Measurements from ENCODE around the gene PFN3. TPM values are rescaled to one million over a fixed set of nuclear protein-coding genes. Genes with fewer than 3 reads are reported as not detected.

PFN3 gene
- polyA plus RNA-seq, 4 donors: not detected

- H3K36me3 ChIP-seq (ENCODE audit: control insufficient read depth in 3 of 3, insufficient read depth in 2 of 3, low read depth in 1 of 3, low read length in 3 of 3): peaks cover 0 to 6% (median 0%) of the 10 kb centered on the region in 3 donors
- peak overlapping the region; percentile 73 to 87 (median 76) for H3K27ac ChIP-seq (ENCODE audit: low read depth in 1 of 3, low read length in 2 of 3)
- 23 to 34% (median 33%) methylated on average over 35 to 36 of the region's 36 CpGs for WGBS, 3 donors
- no peaks in the 10 kb centered on the region for H3K9me3 ChIP-seq (ENCODE audit: control insufficient read depth in 2 of 2, insufficient read depth in 1 of 2, low read depth in 1 of 2, low read length in 1 of 2)
- FAIRE-seq (no peak), DNase-seq (peak; percentile 87 to 92)
- peak overlapping the region in 2 of 3 donors; percentile 34 to 58 for H3K4me3 ChIP-seq (ENCODE audit: low read depth in 1 of 3, low read length in 3 of 3)
- H3K27me3 ChIP-seq (ENCODE audit: control insufficient read depth in 3 of 3, insufficient read depth in 3 of 3, low read length in 3 of 3): no peaks in the 10 kb centered on the region
- peaks cover 3 to 46% (median 5%) of the 10 kb centered on the region in 3 donors for H3K4me1 ChIP-seq (ENCODE audit: control insufficient read depth in 3 of 3, insufficient read depth in 2 of 3, low read depth in 1 of 3, low read length in 2 of 3)
Observed at GRCh38 chr5:177366528-177367322, 33.7 kb downstream of the PFN3 start.

DNA sequence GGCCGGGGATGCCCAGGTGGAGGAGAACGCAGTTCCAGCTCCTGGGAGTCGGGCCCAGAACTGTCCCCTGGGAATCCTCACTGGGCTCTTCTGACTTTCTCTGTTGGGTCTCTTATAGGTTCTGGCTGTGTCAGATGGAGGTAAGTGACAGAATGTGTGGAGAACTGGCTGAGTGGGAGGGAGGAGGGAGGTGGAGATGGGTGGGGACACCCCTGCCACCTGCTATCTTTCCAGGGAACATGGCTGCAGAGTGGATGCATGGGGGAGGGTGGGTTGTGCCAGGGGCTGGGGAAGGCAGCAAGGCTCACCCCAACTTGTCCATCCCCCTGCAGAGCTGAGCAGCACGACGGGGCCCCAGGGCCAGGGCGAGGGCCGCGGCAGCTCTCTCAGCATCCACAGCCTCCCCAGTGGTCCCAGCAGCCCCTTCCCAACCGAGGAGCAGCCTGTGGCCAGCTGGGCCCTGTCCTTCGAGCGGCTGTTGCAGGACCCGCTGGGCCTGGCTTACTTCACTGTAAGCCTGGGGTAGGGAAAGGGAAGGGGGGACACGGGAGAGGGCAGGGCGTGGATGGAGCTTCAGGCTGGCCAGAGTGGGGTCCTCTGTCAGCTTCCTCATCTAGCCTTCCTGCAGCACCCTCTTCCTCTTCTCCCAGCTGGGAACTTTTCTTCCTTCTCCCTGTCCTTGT is 34.5 kb downstream of the PFN3 start:
- WGBS, 3 donors: 84 to 89% (median 85%) methylated on average over 9 to 14 of the region's 14 CpGs
- DNase-seq (no peak), FAIRE-seq (no peak)
- H3K9me3 ChIP-seq (ENCODE audit: control insufficient read depth in 2 of 2, insufficient read depth in 1 of 2, low read depth in 1 of 2, low read length in 1 of 2): no peaks in the 10 kb centered on the region
- H3K4me1 ChIP-seq (ENCODE audit: control insufficient read depth in 3 of 3, insufficient read depth in 2 of 3, low read depth in 1 of 3, low read length in 2 of 3): peaks cover 3 to 47% (median 5%) of the 10 kb centered on the region in 3 donors
- no peak overlapping the region for H3K4me3 ChIP-seq (ENCODE audit: low read depth in 1 of 3, low read length in 3 of 3)
- peak overlapping the region in 2 of 3 donors; percentile 76 to 87 for H3K27ac ChIP-seq (ENCODE audit: low read depth in 1 of 3, low read length in 2 of 3)
- no peaks in the 10 kb centered on the region for H3K27me3 ChIP-seq (ENCODE audit: control insufficient read depth in 3 of 3, insufficient read depth in 3 of 3, low read length in 3 of 3)
- H3K36me3 ChIP-seq (ENCODE audit: control insufficient read depth in 3 of 3, insufficient read depth in 2 of 3, low read depth in 1 of 3, low read length in 3 of 3): peaks cover 0 to 3% (median 0%) of the 10 kb centered on the region in 3 donors

DNA sequence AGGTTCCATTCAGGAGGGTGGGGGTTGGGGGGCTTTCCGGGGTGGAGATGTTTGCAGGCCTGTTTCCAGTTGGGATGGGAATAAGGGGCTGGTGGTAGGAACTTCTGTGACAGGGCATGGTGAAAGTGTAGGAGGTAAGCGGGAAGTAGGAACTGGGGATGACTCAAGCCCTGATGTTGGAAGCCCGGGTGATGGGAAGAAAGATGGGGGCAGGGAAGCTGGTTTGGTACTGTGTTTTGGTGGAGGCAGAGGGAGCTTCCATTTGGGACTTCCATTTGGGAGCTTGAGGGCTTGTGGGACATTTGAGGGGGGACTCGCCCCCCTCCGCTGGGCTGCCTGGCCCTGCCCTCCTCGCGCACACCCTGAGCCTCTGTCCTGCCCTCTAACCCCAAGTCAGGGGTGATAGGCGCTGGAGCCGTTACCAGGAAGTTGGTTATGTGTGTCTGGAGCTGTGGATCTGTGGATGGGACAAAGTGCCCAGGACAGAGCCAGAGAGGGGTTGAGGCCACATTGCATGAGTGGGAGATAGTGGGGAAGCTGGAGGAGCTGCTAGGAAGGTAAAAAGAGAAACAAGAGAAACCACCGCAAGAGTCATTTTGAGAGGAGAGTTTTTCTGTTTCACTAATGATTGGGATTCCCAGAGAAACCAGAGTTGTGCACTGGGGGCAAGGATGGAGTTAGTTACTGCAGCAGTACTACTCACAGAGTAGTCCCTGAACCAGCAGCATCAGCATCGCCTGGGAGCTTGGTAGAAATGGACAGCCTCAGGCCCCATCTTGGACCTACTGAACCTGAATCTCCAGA is 36.1 kb downstream of the PFN3 start:
- H3K36me3 ChIP-seq (ENCODE audit: control insufficient read depth in 3 of 3, insufficient read depth in 2 of 3, low read depth in 1 of 3, low read length in 3 of 3): no peaks in the 10 kb centered on the region
- H3K4me1 ChIP-seq (ENCODE audit: control insufficient read depth in 3 of 3, insufficient read depth in 2 of 3, low read depth in 1 of 3, low read length in 2 of 3): peaks cover 3 to 38% (median 4%) of the 10 kb centered on the region in 3 donors
- H3K4me3 ChIP-seq (ENCODE audit: low read depth in 1 of 3, low read length in 3 of 3): no peak overlapping the region
- H3K27ac ChIP-seq (ENCODE audit: low read depth in 1 of 3, low read length in 2 of 3): no peak overlapping the region
- FAIRE-seq: no peak
- no peaks in the 10 kb centered on the region for H3K9me3 ChIP-seq (ENCODE audit: control insufficient read depth in 2 of 2, insufficient read depth in 1 of 2, low read depth in 1 of 2, low read length in 1 of 2)
- 42 to 64% (median 52%) methylated on average over 11 of the region's 11 CpGs for WGBS, 3 donors
- no peak for DNase-seq
- H3K27me3 ChIP-seq (ENCODE audit: control insufficient read depth in 3 of 3, insufficient read depth in 3 of 3, low read length in 3 of 3): no peaks in the 10 kb centered on the region

DNA sequence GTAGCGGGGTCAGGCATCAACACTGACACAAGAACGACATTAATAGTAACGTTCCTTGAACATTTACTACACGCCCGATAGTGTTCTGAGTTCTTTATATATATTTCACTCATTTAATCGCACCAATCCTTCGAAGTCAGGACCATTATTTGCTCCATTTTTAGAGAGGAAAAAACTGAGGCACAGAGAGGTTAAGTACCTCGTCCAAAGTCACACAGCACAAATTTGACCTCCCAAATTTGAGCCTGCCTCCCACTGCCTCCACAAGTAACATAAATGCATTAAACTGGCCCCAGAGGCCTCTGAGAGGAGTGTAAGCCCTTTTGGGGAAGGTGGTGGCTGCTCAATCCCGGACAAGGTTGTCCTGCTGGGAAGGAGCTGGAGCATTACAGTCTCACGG is 36.9 kb downstream of the PFN3 start:
- H3K4me3 ChIP-seq (ENCODE audit: low read depth in 1 of 3, low read length in 3 of 3): peak overlapping the region in 1 of 3 donors; percentile 43
- H3K9me3 ChIP-seq (ENCODE audit: control insufficient read depth in 2 of 2, insufficient read depth in 1 of 2, low read depth in 1 of 2, low read length in 1 of 2): no peaks in the 10 kb centered on the region
- peaks cover 3 to 37% (median 3%) of the 10 kb centered on the region in 3 donors for H3K4me1 ChIP-seq (ENCODE audit: control insufficient read depth in 3 of 3, insufficient read depth in 2 of 3, low read depth in 1 of 3, low read length in 2 of 3)
- H3K27me3 ChIP-seq (ENCODE audit: control insufficient read depth in 3 of 3, insufficient read depth in 3 of 3, low read length in 3 of 3): no peaks in the 10 kb centered on the region
- FAIRE-seq (no peak), DNase-seq (no peak)
- H3K27ac ChIP-seq (ENCODE audit: low read depth in 1 of 3, low read length in 2 of 3): no peak overlapping the region
- H3K36me3 ChIP-seq (ENCODE audit: control insufficient read depth in 3 of 3, insufficient read depth in 2 of 3, low read depth in 1 of 3, low read length in 3 of 3): no peaks in the 10 kb centered on the region
- 24 to 42% (median 36%) methylated on average over 10 of the region's 10 CpGs for WGBS, 3 donors

DNA sequence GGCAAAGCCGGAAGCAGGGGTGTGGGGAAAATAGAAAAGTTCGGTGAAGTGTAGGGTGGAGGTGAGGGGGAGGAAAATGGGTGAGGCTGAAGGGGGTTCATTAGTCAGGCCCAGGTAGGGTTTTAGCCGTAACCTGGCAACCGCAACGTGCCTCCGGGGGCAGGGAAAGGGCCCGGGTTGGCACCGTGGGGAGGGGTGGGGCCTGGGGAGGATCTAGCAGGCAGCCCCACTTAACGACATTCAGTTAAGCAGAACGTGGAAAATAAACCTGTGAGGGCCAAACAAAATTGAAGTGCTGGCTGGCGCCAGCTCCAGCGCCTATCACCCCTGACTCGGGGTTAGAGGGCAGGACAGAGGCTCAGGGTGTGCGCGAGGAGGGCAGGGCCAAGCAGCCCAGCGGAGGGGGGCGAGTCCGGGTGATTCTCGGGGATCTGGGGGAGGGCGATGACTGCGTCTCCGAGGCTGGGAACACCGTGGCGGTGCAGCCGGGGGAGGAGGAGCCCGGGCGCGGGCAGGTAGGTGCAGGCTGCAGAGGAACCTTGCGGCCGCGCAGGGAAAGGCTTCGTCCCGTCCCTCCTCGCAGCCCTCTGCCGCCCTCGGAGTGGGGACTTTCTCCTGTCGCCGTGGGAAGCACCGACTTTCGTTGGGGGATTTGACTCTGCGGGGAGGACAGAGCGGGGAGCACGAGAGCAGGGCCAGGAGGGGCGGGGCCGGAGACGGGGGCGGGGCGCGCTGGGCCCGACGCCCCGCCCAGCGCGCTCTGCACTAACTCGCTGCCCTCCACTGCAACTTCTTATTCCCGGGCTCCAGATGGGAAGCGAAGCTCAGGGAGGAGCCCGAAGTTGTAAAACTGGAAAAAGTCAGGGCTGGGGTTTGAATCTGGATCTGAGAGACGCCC is 37.6 kb downstream of the PFN3 start:
- Histone ChIP-seq H3K4me3 (ENCODE audit: low read depth in 1 of 3, low read length in 3 of 3) (peak overlapping the region; percentile 19 to 46 (median 43)), H3K27ac (ENCODE audit: low read depth in 1 of 3, low read length in 2 of 3) (peak overlapping the region in 2 of 3 donors; percentile 41 to 56), H3K27me3 (ENCODE audit: control insufficient read depth in 3 of 3, insufficient read depth in 3 of 3, low read length in 3 of 3) (no peaks in the 10 kb centered on the region), H3K9me3 (ENCODE audit: control insufficient read depth in 2 of 2, insufficient read depth in 1 of 2, low read depth in 1 of 2, low read length in 1 of 2) (no peaks in the 10 kb centered on the region), H3K4me1 (ENCODE audit: control insufficient read depth in 3 of 3, insufficient read depth in 2 of 3, low read depth in 1 of 3, low read length in 2 of 3) (peaks cover 3 to 35% (median 3%) of the 10 kb centered on the region in 3 donors), H3K36me3 (ENCODE audit: control insufficient read depth in 3 of 3, insufficient read depth in 2 of 3, low read depth in 1 of 3, low read length in 3 of 3) (no peaks in the 10 kb centered on the region)
- 2 to 8% (median 3%) methylated on average over 58 to 59 of the region's 59 CpGs for WGBS, 3 donors
- DNase-seq: peak; percentile 78 to 84
- FAIRE-seq: no peak

DNA sequence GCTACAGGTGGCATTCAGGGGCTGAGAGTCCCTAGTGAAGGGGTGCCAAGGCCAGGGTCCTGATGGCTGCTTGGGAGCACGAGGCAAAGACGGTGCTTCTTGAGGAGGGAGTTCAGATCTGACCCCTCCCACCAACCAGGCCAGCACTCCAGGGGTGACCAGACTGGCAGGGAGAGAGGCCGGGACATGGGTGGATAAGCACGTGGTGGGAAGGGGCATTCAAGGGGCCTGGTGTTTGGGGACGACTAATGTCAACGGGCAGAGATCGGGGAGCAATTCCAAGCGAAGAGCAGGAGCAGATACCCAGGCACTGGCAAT is 38.2 kb downstream of the PFN3 start:
- H3K9me3 ChIP-seq (ENCODE audit: control insufficient read depth in 2 of 2, insufficient read depth in 1 of 2, low read depth in 1 of 2, low read length in 1 of 2): no peaks in the 10 kb centered on the region
- H3K4me1 ChIP-seq (ENCODE audit: control insufficient read depth in 3 of 3, insufficient read depth in 2 of 3, low read depth in 1 of 3, low read length in 2 of 3): peaks cover 3 to 29% (median 3%) of the 10 kb centered on the region in 3 donors
- WGBS, 3 donors: 55 to 62% (median 57%) methylated on average over 8 of the region's 8 CpGs
- FAIRE-seq (no peak), DNase-seq (no peak)
- H3K36me3 ChIP-seq (ENCODE audit: control insufficient read depth in 3 of 3, insufficient read depth in 2 of 3, low read depth in 1 of 3, low read length in 3 of 3): peaks cover 0 to 2% (median 0%) of the 10 kb centered on the region in 3 donors
- H3K4me3 ChIP-seq (ENCODE audit: low read depth in 1 of 3, low read length in 3 of 3): no peak overlapping the region
- H3K27ac ChIP-seq (ENCODE audit: low read depth in 1 of 3, low read length in 2 of 3): no peak overlapping the region
- no peaks in the 10 kb centered on the region for H3K27me3 ChIP-seq (ENCODE audit: control insufficient read depth in 3 of 3, insufficient read depth in 3 of 3, low read length in 3 of 3)

DNA sequence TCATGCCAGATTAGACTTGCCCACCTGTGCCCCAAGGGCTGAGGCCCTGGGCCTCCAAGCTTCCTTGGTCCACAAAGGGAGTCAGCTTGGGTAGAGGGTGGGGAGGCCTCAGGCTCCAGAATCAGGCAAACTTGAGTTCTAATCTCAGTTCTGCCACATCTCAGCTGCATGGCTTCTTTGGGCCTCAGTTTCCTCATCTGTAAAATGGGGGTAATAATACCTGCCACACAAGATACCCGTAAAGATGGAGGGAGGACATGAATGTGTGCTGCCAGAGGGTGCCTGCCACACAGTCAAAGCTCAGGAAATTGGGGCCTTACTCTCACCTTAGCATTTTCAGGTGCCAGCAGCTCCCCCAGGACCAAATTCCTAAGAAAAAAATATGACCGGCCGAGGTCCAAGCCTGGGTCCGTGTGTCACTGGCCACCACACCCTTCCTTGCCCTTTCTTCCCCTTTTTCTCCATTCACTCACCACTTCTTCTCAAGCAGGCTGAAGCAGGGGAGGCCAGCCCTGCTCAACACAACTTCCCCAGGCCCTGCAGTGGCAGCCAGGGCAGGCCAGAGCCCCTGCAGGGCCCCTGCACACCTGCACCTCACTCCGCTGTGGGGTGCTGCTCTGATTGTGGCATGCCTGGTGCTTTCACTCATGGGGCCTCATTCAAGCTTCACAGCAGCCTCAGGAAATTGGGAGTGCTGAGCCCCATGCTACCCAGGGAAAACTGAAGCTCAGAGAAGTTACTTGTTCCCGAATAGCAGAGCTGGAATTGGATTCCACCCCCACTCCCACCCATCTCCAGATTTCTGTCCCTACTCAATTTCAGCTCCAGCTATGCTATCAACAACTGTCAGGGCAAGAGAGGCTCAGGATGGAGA is 38.8 kb downstream of the PFN3 start:
- H3K36me3 ChIP-seq (ENCODE audit: control insufficient read depth in 3 of 3, insufficient read depth in 2 of 3, low read depth in 1 of 3, low read length in 3 of 3): peaks cover 0 to 2% (median 0%) of the 10 kb centered on the region in 3 donors
- 66 to 77% (median 74%) methylated on average over 6 of the region's 6 CpGs for WGBS, 3 donors
- FAIRE-seq: no peak
- peaks cover 3 to 25% (median 3%) of the 10 kb centered on the region in 3 donors for H3K4me1 ChIP-seq (ENCODE audit: control insufficient read depth in 3 of 3, insufficient read depth in 2 of 3, low read depth in 1 of 3, low read length in 2 of 3)
- H3K9me3 ChIP-seq (ENCODE audit: control insufficient read depth in 2 of 2, insufficient read depth in 1 of 2, low read depth in 1 of 2, low read length in 1 of 2): no peaks in the 10 kb centered on the region
- H3K4me3 ChIP-seq (ENCODE audit: low read depth in 1 of 3, low read length in 3 of 3): no peak overlapping the region
- no peaks in the 10 kb centered on the region for H3K27me3 ChIP-seq (ENCODE audit: control insufficient read depth in 3 of 3, insufficient read depth in 3 of 3, low read length in 3 of 3)
- DNase-seq: no peak
- no peak overlapping the region for H3K27ac ChIP-seq (ENCODE audit: low read depth in 1 of 3, low read length in 2 of 3)
